ENCODE data around the gene EYS.
A peak's percentile ranks its signal among the peaks of the same experiment; 100 is the strongest.

Gene EYS

DNA sequence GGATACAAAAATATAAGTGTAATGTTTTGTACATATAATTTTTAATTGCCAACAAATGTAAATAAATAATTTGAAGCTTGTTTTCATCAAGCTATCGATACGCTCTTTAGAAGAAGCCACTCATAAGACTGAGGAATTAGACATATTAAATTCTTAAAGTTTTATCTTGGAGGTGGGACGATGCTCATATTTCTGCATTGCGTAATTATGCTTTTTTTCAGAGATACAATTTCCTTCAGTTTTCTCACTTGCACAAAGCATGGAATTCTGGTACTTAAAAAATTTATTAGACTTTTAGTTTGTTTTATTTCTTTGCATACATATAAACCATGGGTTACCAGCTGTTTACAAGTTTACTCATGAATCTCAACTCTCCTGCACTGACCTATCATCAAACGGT lies 980.0 kb downstream of the EYS start:
- DNase-seq: no peak

DNA sequence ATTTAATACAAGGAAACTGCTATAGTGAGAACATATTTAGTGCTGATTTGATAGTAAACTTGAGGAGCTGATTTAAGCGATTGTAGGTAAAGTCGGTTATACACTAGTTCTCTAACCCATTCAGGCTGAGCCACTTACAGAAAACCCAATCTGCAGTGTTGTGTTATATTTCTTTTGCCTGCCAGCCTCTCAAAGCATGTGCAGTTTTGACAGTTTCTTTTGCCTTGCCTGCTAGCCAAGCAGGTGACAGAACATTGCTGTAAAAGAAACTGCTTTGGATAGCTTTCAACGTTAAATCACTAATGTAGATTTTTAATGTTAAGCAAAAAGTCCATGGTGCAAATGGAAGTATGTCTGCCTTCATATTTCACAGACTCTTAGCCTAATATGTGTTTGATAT lies 982.9 kb downstream of the EYS start:
- DNase-seq: no peak

DNA sequence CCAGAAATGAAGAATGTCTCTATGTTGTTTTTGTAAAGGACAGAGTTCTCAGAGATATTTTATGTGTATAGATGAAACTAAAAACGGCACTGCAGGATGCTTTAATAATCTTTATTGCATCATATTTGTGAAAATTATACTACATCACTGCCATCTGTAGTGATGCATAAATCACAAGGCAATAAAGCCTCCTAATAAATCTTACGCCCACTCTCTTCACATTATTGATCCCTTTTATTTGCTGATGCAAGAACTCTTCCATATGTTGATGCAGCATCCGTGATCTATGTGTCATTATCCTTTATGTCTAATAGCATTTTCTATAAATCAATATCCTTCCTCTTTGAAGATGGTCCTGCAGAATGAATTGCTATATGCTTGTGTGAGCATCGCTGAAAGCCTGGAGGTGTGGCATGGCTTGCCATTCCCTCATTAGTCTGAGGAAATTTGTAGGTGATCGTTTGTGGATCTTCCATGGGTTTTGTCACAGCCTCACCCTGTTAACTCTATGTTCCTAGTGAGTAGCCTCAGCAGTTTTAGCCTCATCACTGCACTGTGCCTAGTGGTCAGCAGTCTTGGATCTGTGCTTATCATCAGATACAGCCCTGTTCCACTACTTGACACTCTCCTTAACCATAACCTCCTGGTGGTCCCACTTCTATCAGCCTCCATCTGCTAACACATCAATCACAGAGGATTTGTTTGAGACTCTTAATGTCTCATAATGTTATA lies 983.5 kb downstream of the EYS start:
- DNase-seq: no peak

DNA sequence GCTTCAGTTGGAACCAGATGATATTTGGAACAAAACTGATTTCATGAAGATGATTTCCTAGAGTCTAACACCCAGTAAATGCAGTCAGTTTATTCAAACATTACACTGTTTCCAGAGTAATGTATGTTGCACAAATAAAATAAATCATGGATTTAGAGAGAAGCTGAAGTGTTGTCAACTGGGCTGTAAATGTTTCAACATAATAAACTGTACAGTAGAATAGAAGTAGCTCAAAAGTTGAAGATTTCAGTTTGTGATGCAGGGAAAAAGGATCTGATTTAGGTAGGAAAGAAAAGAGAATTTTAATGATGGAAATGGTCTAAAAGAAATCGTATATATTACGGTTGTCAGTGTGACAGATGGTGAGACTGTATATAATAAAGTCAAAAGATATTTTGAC lies 985.2 kb downstream of the EYS start:
- no peak for DNase-seq

DNA sequence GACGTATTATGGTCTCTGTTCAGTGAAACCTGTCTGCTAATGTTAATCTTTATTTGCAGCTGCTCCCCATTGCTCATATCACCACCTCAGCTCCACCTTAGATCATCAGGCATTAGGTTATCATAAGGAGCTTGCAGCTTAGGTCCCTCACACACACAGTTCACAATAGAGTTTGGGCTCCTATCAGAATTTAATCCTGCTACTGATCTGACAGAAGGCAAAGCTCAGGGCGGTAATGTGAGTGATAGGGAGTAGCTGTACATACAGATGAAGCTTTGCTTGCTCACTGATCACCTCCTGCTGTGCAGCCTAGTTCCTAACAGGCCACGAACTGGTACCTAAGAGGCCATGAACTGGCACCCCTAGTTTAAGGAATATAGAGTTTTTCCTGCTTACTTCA lies 989.7 kb downstream of the EYS start:
- DNase-seq: no peak

DNA sequence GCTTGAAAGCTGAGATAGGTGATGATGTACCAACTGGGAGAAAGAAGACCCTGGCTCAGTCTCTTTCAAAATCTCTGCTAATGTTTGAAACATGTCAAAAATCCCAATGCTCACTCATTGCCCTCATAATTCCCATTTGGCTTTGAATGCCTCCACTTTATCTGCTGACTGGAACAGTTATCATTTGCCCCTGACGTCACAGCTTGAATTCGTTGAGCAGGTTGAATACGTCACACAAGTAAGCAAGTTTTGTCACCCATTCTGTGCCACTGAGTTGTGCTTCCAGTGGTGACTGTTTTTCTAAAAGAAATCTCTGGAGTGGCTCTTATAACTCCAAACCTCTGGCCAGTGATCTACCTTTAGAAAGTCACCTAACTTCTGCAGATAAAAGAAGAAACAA lies 991.4 kb downstream of the EYS start:
- no peak for DNase-seq

DNA sequence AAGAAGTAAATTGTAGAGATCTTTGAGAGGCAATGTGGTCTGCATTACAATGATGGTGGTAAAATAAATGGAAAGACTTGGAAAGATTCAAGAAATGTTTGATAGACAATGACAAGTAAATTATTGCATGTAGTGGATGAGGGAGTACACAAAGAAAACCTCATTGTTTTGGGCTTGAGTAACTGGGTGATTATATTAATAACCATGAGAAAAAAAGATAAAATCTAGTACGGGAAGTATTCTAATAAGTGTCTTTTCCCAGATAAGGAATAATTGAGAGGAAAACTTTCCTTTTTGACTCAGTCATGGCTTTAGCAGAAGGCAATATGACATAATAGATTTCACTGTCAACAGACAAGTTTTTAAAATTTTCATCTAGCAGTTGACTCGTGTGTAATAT lies 993.0 kb downstream of the EYS start:
- DNase-seq: no peak

DNA sequence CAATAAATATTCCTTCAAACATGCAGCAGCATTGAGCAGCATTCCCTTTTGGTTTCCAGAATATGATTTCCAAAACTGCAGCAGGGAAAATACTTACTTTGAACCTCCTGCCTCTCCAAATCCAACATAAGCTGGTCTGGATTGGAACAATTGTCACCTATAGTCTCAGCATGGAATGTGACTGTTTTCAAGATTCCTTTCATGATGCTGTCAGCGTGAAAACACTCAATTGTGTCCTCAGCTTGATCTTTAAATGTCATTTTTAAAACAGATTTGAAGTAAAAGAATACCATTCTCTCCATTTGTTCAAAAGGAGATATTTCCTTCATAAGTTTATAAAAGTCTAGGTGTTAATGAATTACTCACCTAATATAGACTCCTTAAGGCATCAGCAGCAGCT lies 993.9 kb downstream of the EYS start:
- no peak for DNase-seq

DNA sequence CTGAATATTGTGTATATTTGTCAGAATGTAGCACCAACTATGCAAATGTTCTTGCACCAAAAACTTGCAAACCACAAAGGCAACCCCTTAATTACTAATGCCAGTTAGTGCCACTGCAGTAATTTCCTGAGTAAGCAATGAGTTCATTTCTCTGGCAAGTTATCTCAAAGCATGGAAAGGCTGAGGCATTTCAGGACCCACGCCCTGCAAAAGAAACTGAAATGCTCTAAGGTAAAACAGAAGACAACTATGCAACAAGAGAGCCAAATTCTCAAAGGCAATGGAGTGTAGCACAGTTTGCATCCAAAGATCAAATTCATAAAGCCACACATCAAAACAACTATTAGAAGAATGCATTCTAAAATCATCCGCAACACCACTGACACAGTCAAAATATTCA lies 994.4 kb downstream of the EYS start:
- DNase-seq: no peak

DNA sequence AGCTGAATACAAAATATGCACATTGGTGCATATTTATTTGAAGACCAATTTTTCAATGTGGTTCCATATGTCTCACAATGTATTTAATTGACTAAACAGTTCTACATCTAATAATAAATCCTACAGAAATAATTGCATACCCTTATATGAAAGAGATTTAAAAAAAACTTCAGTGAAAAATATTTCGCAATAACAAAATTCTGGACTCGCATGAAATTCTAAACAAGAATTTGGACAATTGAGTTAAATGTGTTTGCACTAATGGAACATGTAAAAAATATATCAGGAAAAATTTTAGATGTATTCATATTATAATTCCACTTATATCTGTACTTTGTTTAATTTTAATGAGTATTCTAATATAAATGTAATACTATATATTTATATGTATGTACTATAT lies 1003.1 kb downstream of the EYS start:
- DNase-seq: no peak

DNA sequence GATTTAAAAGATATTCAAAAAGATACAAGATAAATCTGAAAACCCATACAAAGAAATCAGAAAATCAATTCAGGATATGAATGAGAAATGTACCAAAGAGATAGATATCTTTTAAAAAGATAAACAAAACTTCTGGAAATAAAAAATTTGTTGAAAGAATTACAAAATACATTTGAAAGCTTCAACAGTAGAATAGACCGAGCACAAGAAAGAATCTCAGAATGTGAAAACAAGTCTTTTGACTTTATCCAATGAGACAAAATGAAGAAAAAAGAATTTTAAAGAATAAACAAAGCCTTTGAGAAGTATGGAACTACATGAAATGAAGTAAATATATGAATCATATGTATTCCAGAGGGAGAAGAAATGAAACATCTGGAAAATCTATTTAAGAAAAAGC lies 1011.0 kb downstream of the EYS start:
- DNase-seq: no peak

DNA sequence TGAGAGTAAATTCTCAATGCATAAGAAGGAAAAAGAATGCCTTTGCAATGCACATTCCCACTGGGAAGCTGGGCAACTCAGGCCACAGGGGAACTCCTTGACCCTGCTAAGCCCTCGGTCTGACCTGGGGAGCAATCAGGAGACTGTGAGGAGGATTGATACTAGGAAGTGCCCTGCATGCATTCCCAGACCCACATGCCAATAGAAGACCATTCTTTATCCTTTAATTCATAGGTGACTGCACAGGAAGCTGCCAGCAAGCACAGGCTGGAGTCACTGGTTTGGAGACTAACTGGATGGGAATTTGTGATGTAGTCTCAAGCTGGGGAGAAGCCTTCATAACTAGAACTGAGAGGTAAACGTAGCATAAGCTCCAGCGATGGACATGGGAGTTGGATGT lies 1012.7 kb downstream of the EYS start:
- DNase-seq: no peak

DNA sequence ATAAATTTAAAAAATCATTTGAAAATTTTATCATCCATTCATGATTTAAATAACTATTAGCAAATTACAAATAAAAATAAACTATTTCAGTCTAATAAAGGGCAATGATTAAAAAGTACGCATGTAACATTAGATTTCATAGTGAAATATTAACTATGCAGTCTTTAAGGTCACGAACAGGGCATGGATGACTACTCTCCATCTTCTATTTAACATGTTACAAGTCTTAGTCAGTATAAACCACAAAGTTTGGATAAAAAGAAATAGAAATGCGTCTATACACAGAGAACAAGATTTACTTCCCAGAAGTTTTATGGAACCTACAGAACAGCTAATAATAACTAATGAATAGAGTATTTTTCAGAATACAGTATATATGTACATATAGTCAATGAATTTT lies 1016.0 kb downstream of the EYS start:
- no peak for DNase-seq

DNA sequence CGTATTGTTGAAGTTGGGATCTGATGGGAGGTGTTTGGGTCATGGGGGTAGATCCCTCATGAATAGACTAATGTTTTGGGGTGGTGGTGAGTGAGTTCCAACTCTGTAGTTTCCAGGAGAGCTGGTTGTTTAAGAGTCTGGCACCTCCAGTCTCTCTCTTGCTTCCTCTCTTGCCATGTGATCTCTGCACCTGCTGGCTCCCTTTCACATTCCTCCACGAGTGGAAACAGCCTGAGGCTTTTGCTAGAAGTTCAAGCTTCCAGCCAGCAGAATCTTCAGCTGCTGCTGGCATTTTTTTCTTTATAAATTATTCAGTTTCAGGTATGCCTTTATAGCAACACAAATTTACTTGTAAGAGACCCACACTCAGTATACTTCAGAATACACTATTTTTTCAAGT lies 1021.6 kb downstream of the EYS start:
- no peak for DNase-seq

DNA sequence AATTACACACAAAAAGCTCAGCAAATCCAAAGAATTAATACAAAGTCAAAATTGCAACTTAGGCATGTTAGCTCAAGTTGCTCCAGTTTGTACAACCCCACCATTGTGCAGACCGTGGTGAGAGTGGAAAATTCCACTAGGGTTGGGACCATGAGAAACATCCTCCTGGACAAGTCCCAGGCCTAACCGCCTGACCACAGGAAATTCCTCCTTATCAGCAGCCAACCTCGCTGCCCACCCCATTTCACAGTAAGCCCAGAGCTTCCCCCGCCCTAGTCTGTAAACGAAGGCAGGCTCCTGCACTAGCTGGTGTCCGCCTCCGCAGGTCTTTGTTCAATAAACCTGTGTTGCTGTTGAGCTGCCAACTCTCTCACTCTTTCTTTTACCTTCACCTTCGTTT lies 1023.3 kb downstream of the EYS start:
- no peak for DNase-seq

DNA sequence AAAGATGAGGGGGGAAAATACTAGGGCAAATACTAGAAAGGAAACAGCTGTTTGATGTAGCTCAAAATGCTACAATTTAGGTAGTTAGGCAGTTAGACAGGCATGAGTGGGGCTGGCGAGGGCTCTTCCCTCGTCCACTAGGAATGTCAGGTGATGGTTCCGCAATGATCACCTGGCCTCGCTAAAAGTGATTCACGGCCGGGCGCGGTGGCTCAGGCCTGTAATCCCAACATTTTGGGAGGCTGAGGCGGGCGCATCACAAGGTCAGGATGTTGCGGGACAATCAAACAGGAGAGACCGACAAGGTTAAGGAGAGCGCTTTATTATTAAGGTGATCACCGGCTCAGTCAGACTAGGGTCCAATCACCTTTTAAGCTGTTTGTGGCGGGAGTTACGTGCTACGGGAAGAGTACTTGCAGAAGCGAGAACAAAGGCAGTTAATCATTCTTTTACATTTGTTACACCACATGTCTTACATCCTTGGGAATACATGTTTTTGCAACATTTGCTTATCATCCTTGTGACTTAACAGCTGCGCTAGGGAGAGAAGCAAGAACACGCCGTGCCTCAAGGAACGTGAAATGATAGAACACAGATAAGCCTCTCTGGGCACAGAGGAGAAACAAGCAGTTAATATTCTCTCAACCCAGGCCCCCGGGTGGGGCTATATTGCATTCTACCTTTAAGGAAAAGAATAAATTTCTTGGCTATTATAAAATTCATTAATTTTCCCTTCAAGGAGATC lies 1025.4 kb downstream of the EYS start:
- no peak for DNase-seq

DNA sequence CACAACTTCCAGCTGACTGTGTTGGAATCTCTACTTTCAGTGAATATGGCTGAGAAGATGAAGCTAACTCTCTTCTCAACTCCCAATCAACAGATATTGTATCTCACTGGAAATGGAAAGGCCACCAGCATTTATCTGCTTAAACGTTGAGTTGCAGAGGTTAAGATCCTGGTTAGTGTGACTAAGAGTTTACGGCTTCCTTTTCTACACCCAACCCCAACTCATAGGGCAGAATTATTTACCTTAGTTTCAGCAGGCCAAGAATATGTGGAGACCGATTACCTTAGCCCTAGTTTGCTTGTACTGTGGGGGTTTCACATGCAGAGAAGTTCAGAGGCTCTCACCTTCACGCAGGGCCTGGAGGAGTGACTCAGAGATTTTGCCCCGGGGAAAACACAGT lies 1026.6 kb downstream of the EYS start:
- no peak for DNase-seq

DNA sequence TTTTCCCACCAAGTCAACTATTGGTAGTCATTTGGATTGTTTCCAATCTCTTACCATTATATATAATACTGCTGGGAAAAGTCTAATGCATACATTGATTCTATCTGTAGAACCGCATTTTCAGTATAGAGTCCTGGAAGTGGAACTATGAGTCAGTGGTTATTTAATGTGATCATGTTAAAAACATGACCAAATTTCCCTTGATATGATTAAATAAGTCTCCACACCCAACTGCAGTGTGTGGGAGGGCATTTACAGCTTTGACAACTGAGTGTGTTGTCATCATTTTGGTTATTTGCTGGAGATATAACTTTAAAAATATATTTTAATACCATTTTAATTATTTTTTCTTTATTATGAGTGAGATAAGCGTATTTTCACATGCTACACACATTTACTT lies 1027.6 kb downstream of the EYS start:
- DNase-seq: no peak

DNA sequence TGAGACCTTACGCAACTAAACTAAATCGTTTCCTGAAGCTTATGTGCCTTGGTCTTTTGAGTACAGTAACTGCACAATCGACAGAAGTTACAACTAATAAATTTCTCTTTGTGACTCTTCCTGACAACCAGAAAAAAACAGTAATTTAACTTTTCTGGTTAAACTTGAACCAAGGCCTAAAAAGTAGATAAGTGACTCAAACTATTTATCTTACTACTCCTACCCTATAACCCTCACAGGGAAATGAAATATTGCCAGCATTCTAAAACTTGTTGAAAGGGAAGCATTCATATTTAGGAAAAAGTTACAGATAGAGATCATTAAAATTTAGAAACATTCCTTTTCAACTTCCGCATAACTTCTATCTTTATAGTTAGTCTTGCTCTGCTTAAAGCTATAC lies 1034.4 kb downstream of the EYS start:
- DNase-seq: no peak

DNA sequence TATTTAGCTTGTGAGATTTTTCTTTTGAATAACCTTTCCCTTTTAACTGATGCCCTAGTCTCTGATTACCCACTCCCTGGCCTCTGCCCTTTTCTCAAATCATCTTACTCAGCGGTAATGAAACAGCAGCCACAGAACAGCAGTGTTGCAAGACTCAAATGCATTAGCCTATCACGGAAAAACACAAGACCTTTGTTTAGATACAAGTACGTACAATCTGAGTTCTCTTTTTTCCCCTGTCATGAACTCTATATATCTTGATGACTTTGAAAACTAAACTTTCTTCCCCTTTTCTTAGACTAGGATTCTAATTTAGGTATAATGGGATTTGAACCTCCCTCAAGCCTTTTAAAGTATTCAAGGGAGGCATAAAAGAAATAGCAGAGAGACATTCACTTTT lies 1034.9 kb downstream of the EYS start:
- DNase-seq: peak in 1 of 58 donors; percentile 1

DNA sequence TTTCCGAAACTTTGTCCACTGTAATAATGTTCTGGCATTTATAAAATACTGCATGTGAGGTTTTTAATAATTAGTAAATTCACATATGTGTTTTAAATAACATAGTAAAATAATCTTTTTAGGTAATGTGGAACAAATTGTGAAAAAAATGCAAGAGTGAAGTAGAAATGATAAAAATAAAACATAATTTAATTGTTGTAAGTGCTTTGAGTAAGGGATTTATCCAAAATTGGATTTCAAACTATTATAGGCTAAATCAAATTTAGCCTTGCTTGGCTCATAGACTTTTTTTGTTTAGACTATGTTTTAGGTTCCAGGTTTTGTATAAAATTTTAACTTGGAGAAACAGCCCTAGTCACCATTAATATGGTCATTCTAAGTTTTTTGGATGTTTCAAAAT lies 1041.9 kb downstream of the EYS start:
- DNase-seq: no peak

DNA sequence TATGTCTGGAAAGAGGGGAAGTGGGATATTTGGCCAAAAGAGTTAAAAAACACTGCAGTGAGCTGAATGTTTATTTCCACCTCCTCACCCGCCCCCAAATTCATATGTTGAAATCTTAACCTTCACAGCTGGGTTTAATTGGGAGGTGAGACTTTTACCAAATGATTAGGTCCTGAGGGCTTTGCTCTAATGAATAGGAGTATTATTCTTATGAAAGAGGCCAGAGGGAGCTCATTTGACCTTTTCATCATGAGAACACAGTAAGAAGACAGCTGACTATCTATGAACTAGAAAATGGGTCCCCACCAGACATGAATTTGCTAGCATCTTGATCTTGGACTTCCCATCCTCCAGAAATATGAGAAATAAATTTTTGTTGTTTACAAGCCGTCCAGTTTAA lies 1042.5 kb downstream of the EYS start:
- DNase-seq: no peak

DNA sequence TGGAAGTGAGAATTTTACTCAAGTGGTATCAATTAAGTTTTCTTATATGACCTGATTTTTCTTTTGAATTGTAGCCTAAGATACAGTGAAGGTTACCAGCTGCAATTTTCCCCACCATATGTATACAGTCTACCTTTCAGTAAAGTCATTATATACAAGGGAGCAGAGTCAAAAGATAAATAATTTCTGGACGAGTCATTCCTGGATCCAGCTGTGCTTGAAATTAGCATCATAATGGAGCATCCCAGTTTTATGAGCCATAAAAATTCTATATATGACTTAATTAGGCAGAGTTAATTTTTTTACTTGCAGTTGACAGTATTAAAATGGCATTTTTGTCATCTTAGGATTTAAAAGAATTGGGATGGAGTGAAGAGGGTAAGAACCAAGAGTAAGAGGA lies 1063.0 kb downstream of the EYS start:
- no peak for DNase-seq

Data from anterior cingulate cortex (tissue), 58 donors.